ENCODE data around the gene KRTAP10-9.
"Not testable (repeated sequence)": the region's sequence is repeated elsewhere in the genome, so short reads cannot be mapped to it uniquely, and the experiment has no call there.

Gene KRTAP10-9

DNA sequence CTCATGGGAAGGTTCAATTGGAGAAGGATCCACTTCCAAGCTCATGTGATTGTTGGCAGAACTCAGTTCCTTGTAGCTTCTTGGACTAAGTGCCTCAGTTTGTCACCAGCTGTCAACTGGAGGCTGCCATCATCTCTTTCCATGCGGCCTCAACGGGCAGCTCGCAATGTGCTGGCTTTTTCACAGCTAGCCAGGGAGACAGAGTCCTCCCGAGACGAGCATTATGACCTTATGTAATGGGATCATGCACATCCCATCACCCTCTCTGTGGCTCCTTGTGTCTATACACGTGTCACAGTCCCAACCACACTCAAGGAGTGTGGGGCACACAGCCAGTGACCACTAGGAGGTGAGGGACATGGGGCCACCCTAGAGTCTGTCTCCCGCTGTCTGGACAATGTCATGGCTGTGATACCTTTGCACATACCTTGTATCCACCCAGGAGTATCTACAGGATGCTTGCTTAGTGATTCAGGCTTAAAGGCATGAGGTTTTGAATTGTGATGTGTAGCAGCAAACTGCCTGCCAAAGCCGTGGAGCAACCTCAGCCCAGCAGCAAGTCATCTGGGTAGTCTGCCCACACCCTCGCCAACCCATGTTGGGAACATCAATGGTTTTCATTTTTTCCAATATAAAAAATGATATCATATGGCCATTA is 30.7 kb upstream of the KRTAP10-9 start:
- no peak for DNase-seq

GRCh38 chr21:44598061-44598460 is 28.8 kb upstream of the KRTAP10-9 start:
- DNase-seq = no peak

- DNase-seq = no peak
Observed at GRCh38 chr21:44599264-44600029, 27.4 kb upstream of the KRTAP10-9 start.

- not testable (repeated sequence) for DNase-seq
Observed at GRCh38 chr21:44600118-44600978, 26.5 kb upstream of the KRTAP10-9 start, which contains the start of gene KRTAP10-7. Gene KRTAP10-7 (plus strand): TSS chr21:44600597. CDS start chr21:44600622, 25 bp downstream.

- not testable (repeated sequence) for DNase-seq
Observed at GRCh38 chr21:44601091-44601490, 25.8 kb upstream of the KRTAP10-9 start.

DNA sequence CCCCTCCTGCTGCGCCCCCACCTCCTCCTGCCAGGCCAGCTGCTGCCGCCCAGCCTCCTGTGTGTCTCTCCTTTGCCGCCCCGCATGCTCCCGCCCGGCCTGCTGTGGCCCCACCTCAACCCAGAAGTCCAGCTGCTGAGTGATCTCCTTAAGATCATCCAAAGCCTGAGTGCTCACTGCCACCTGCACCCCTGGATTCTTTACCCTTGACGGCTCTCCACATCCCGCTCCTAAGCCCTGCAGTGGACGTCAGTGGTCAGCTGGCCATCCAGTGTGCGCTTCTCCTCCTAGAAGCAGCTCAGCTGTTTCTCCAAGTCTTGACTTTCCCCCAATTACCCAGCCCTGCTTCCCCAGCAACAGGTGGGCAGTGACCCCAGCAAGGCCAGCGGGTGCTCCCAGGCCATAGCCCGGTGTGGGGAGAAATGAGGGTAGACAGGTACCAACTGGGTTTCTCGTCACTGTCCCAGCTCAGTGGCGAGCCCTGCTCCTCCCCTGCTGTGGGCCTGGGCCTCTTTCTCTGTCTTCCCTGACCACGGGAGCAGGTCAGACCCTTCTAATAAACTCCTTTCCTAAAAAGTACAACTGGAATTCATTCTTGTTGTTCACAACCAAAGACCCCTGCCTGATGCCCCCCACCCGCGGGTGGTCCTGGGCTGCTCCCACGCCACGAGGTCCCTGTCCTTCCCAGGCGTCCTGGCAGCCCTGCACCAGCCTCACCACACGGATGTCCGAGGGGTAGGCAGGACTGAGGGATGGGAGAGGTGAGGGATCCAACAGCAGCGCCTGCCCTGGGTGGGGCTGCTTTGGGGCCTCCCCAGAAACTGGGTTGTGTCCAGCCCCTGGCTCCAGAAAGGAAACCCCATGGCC is 25.1 kb upstream of the KRTAP10-9 start:
- DNase-seq = no peak

DNA sequence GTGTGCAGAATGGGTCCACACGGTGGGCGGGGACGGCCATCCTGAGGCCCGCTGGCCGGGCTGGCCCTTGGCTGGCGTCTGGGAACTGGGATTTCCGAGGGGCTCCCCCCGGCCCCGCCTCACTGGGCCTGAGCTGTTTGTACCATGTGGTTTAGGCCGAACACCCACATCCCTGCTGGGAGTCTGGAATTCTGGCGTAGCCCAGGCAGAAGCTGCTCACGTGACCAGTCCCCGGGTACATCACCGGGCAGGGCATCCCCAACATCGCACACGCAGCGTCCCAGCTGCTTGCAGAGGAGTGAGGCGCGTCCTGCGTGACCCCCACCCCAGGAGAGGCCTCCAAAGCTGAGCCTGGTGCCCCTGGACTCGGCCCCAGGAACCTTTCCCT is 24.4 kb upstream of the KRTAP10-9 start:
- no peak for DNase-seq

DNA sequence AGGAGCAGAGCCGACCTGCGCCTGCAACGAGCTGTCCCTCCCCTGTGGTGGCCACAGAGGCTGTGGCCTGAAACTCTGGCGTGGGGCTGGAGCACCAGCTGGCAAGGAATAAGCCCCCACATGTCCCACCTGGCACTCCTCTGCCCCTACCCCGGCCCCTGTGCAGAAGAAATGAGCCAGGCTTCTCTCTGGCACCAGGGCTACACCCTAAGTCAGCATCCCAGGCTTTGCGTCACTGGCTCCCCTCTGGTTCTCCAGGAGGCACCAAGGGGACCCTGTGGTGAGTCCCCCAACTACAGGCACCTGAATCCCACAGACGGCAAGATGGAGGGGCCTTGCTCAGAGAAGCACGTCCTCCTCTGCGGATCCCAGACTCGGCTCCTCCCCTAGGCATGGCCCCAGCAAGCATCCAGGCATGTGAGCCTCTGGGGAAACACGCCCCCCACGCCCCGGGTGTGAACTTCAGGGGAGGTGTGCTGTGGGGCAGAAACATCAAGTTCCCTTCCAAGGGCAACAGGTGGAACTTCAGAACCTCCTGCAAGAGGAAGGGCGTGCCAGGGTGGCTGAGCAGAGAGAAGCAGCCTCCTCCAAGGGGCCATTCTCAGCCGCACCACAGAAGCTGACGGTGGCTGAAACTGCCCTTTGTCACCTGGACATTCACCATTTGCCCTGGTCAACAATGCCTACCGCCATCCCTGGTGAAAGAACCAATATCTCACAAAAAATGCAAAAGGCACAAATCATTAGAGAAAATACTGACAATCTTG is 23.6 kb upstream of the KRTAP10-9 start:
- DNase-seq = no peak

GRCh38 chr21:44603911-44604310 is 23.0 kb upstream of the KRTAP10-9 start:
- DNase-seq = no peak

DNA sequence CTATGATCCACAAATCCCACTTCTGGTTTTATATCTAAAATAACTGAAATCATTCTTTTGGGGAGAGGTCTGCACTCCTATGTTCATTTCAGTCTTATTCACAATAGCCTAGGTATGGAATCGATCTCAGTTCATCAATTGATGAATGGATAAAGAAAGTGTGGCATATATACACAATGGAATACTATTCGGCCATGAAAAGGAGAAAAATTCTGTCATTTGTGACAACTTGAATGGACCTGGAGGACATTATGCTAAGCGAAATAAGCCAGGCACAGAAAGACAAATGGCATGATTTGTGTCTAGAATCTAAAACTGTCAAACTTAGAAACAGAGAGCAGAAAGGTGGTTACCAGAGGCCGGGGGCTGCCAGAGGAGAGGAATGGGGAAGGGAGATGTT is 20.4 kb upstream of the KRTAP10-9 start:
- DNase-seq = no peak

- DNase-seq = no peak
Observed at GRCh38 chr21:44609193-44609592, 17.7 kb upstream of the KRTAP10-9 start.

DNA sequence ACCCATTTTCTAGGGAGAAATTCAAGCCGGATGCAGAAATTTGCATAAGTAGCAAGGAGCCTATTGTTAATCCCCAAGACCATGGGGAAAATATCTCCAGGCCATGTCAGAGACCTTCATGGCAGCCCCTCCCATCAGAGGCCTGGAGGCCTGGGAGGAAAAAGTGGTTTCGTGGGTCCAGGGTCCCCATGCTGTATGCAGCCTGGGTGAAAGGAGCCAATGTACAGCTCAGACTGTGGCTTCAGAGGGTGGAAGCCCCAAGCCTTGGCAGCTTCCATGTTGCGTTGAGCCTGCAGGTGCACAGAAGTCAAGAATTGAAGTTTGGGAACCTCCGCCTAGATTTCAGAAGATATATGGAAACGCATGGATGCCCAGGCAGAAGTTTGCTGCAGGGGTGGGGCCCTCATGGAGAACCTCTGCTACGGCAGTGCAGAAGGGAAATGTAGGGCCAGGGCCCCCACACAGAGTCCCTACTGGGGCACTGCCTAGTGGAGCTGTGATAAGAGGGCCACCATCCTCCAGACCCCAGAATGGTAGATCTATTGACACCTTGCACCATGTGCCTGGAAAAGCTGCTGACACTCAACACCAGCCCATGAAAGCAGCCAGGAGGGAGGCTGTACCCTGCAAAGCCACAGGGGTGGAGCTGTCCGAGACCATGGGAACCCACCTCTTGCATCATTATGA is 16.6 kb upstream of the KRTAP10-9 start:
- not testable (repeated sequence) for DNase-seq

DNA sequence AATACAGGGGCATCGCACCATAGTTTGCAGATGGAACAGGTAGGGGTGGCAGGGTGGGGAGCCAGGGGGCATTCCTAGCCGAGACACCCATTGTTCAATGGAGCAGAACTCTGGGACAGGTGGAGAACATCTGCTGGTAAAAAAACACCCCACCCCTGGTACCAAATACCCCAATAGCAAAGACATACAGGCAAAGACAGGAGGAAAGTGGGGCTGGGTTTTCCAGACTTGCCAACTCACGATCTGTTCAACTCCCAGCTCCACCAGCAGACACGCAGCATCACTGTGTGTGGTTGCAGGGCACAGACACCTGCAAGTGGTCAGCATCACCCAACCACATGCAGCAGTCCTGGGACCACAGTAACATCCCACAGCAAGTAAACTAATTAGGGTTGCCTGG is 15.3 kb upstream of the KRTAP10-9 start:
- no peak for DNase-seq

- DNase-seq = no peak
Observed at GRCh38 chr21:44612029-44612486, 14.8 kb upstream of the KRTAP10-9 start, which contains the start of gene KRTAP10-8. Gene KRTAP10-8 (plus strand): TSS chr21:44612079. CDS start chr21:44612101, 22 bp downstream.

DNA sequence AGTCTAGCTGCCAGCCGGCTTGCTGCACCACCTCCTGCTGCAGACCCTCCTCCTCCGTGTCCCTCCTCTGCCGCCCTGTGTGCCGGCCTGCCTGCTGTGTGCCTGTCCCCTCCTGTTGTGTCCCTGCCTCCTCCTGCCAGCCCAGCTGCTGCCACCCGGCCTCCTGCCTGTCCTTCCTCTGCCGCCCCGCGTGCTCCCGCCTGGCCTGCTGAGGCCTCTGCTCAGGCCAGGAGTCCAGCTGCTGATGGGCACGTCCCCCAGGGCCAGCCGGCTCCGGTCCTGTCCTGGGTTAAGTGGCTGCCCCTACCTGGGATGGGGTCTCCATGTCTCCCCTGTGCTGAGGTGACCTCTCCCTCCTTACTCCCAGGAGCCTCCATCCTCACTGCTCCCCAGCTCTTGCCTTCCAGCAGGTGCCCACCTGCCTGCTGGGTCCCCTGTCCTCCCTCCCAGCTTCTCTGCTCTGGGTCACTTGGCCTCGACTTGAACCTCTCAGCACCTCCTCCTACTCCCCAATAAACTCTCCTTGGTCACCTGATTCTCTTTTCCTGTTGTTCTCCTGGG is 14.1 kb upstream of the KRTAP10-9 start:
- no peak for DNase-seq

DNA sequence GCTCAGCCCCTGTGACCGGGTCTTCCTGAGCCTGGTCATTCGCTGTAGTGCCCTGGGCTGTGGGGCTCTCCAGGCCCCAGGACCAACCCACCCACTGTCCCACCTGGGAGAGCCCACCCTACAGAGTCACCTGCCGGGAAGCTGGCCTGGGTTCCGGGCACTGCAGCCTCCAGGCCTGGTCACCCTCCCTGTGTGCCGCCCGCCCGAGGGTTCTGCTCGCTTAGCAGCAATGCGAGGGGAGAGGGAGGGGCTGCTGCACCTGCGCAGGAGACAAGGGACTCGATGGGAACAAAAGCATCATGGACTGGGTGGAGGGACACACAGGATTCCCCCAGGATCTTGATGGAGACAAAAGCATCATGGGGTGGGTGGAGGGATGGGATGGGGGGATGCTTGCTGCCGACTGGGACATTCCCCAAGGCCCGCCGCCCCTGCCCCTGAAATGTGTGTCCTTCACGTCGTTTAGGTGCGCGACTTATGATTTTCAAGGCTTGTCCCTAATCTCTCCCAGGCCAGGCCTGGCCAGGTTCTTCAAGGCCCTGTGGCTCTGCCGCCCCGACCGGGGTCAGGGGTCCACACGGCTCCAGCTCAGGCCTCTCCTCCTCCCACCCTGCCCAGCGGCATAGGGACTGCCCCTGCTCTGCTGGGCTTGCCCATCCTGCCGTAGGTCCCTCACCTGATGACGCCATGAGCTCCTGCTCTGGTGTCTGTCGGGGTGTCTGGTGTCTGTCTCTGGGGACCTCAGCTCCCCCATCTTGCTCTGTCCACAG is 13.3 kb upstream of the KRTAP10-9 start:
- no peak for DNase-seq

DNA sequence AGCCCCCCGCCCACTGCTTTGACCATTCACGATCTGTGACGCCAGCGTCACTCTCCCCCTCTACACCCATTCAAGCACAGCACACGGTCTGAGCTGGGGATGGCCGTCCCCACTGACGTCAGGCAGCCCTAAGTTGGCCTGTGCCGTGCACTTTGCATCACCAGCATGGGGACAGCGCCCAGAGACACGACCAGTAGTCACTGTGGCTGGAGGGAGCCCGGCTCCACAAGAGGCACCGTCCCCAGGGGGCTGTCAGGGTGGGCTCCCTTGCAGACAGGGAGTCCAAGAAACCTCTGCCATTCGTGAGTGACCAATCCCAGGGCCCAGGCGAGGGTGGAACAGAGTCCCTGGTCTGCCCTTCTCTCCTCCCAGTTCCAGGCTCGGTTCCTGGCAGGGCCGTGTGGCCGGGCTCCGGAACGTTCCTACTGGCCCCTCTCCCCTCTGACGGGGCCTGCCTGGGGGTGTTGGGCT is 12.7 kb upstream of the KRTAP10-9 start:
- DNase-seq = no peak

GRCh38 chr21:44614961-44615391 is 11.9 kb upstream of the KRTAP10-9 start:
- DNase-seq = no peak

DNA sequence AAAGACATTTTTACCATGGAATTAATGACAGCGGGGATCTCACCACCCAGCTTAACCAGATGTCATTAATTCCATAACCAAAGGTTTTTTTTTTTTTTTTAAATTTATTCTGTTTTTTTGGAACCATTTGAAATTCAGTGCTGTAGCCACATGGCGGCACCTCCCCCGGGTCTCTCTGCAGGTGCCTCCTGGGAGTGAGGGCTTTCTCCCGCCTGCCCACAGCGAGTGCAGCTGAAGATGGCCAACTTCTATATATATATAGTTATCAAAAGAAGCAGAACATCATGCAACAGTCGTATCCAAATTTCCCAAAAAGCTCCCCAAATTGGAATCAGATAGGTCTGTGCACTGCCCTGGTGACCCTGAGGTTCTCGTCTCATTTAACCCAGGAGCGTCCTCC is 11.4 kb upstream of the KRTAP10-9 start:
- DNase-seq = no peak
